Measurements from ENCODE around the gene SPG7. TPM values are rescaled to one million over a fixed set of nuclear protein-coding genes. Genes with fewer than 3 reads are reported as not detected.

Gene SPG7
- total RNA-seq, 1 donor from 2014 or later, result 122 TPM

- Histone ChIP-seq H3F3A (ENCODE audit: low read depth) (no peaks in the 10 kb centered on the region), H2AFZ (replicated peaks) (no peak overlapping the region), H3K9ac (no peak overlapping the region), H3K4me1 (no peaks in the 10 kb centered on the region), H3K9me3 (ENCODE audit: low read depth) (no peaks in the 10 kb centered on the region), H3K4me3 (no peak overlapping the region), H3K27me3 (no peaks in the 10 kb centered on the region), H3K27ac (no peak overlapping the region), H3K79me2 (ENCODE audit: low read depth) (no peaks in the 10 kb centered on the region), H3K36me3 (no peaks in the 10 kb centered on the region), H4K20me1 (ENCODE audit: low read depth) (no peaks in the 10 kb centered on the region), H3K4me2 (no peak overlapping the region)
- no peaks in the 10 kb centered on the region for H3K9me3 Mint-ChIP-seq
- DNase-seq (ENCODE audit: low spot score), result no peak
- no peak overlapping the region for H3K27ac Mint-ChIP-seq
- H3K4me3 Mint-ChIP-seq, result no peak overlapping the region
- H3K36me3 Mint-ChIP-seq, result peaks cover 41% of the 10 kb centered on the region
- no peaks in the 10 kb centered on the region for H3K27me3 Mint-ChIP-seq (ENCODE audit: insufficient read depth, low read depth)
- TF ChIP-seq CTCF (IDR thresholded peaks at IDR 0.05), result no peak
- no peak for TF ChIP-seq EZH2 (IDR thresholded peaks at IDR 0.05)
- TF ChIP-seq EZH2phosphoT487 (IDR thresholded peaks at IDR 0.05), result no peak
- no peaks in the 10 kb centered on the region for H3K4me1 Mint-ChIP-seq
Observed at GRCh38 chr16:89531821-89532526, 23.8 kb downstream of the SPG7 start.

GRCh38 chr16:89534252-89534756 is 26.1 kb downstream of the SPG7 start:
- Histone ChIP-seq H3K4me2 (no peak overlapping the region), H3K9me3 (ENCODE audit: low read depth) (no peaks in the 10 kb centered on the region), H3K27ac (no peak overlapping the region), H3K4me3 (no peak overlapping the region), H3K79me2 (ENCODE audit: low read depth) (no peaks in the 10 kb centered on the region), H2AFZ (replicated peaks) (no peak overlapping the region), H3K4me1 (no peaks in the 10 kb centered on the region), H4K20me1 (ENCODE audit: low read depth) (no peaks in the 10 kb centered on the region), H3K27me3 (no peaks in the 10 kb centered on the region), H3K9ac (no peak overlapping the region), H3F3A (ENCODE audit: low read depth) (no peaks in the 10 kb centered on the region), H3K36me3 (no peaks in the 10 kb centered on the region)
- H3K27ac Mint-ChIP-seq, result no peak overlapping the region
- TF ChIP-seq EZH2phosphoT487 (IDR thresholded peaks at IDR 0.05), result no peak
- no peak for TF ChIP-seq CTCF (IDR thresholded peaks at IDR 0.05)
- TF ChIP-seq EZH2 (IDR thresholded peaks at IDR 0.05), result no peak
- peaks cover 33% of the 10 kb centered on the region for H3K36me3 Mint-ChIP-seq
- no peaks in the 10 kb centered on the region for H3K4me1 Mint-ChIP-seq
- no peaks in the 10 kb centered on the region for H3K9me3 Mint-ChIP-seq
- peak overlapping the region; percentile 2 for H3K4me3 Mint-ChIP-seq
- no peak for DNase-seq (ENCODE audit: low spot score)
- H3K27me3 Mint-ChIP-seq (ENCODE audit: insufficient read depth, low read depth), result no peaks in the 10 kb centered on the region

GRCh38 chr16:89536371-89536770 is 28.2 kb downstream of the SPG7 start:
- Mint-ChIP-seq H3K9me3 (no peaks in the 10 kb centered on the region), H3K4me1 (no peaks in the 10 kb centered on the region), H3K27ac (no peak overlapping the region), H3K4me3 (no peak overlapping the region), H3K36me3 (peaks cover 35% of the 10 kb centered on the region), H3K27me3 (ENCODE audit: insufficient read depth, low read depth) (no peaks in the 10 kb centered on the region)
- H3K27ac ChIP-seq, result no peak overlapping the region
- H4K20me1 ChIP-seq (ENCODE audit: low read depth), result no peaks in the 10 kb centered on the region
- no peaks in the 10 kb centered on the region for H3K36me3 ChIP-seq
- H3K4me3 ChIP-seq, result no peak overlapping the region
- no peak overlapping the region for H2AFZ ChIP-seq (replicated peaks)
- no peaks in the 10 kb centered on the region for H3K4me1 ChIP-seq
- no peak overlapping the region for H3K4me2 ChIP-seq
- TF ChIP-seq CTCF (IDR thresholded peaks at IDR 0.05) (no peak), EZH2 (IDR thresholded peaks at IDR 0.05) (no peak)
- no peaks in the 10 kb centered on the region for H3F3A ChIP-seq (ENCODE audit: low read depth)
- no peaks in the 10 kb centered on the region for H3K79me2 ChIP-seq (ENCODE audit: low read depth)
- no peak for DNase-seq (ENCODE audit: low spot score)
- no peak overlapping the region for H3K9ac ChIP-seq
- no peaks in the 10 kb centered on the region for H3K27me3 ChIP-seq
- no peaks in the 10 kb centered on the region for H3K9me3 ChIP-seq (ENCODE audit: low read depth)
